Activated B cell treated with CpG ODN at 0.5 μM for 24 hours (primary cell): ENCODE measurements around the gene TUT1. TPM values are rescaled to one million over a fixed set of nuclear protein-coding genes. Genes with fewer than 3 reads are reported as not detected.

Source experiments
- ATAC-seq: fragments of 200-7000 bp; cut with Tn5 transposase; one replicate; pipeline ENCODE4 v1.10.0; 2021; ENCODE audit warnings: low read depth, mild to moderate bottlenecking, moderate library complexity
- CTCF ChIA-PET: fragments of 350-600 bp; sonication (Branson Sonifier 250); formaldehyde crosslinking; loops from one replicate; lab custom pipeline; 2021; ENCODE audit warnings: antibody characterized with exemption; lab: Charles Lee
- POLR2A ChIA-PET: fragments of 350-600 bp; sonication (Branson Sonifier 250); formaldehyde crosslinking; loops from one replicate; lab custom pipeline; 2021; ENCODE audit warnings: antibody characterized with exemption; lab: Charles Lee
- DNase-seq: peaks from one replicate; pipeline ENCODE4 v3.0.0; 2022
- H3K27ac Mint-ChIP-seq: one replicate; pipeline ENCODE4 v1.8.0; 2020; ENCODE audit warnings: mixed read lengths
- H3K27me3 Mint-ChIP-seq: one replicate; pipeline ENCODE4 v1.8.0; 2021; ENCODE audit warnings: mixed read lengths
- H3K36me3 Mint-ChIP-seq: one replicate; pipeline ENCODE4 v1.8.0; 2021; ENCODE audit warnings: low read depth, mixed read lengths
- H3K4me1 Mint-ChIP-seq: one replicate; pipeline ENCODE4 v1.8.0; 2021; ENCODE audit warnings: mixed read lengths
- H3K4me3 Mint-ChIP-seq: one replicate; pipeline ENCODE4 v1.8.0; 2020; ENCODE audit warnings: mild to moderate bottlenecking, mixed read lengths
- H3K9me3 Mint-ChIP-seq: one replicate; pipeline ENCODE4 v1.8.0; 2020; ENCODE audit warnings: mixed read lengths
- CTCF ChIP-seq: fragments of 200-600 bp; IDR thresholded peaks from one replicate; pipeline ENCODE4 v1.8.0; 2022; ENCODE audit warnings: antibody characterized with exemption, mild to moderate bottlenecking
- intact Hi-C: fragments of 100-400 bp; cut with micrococcal nuclease; formaldehyde crosslinking; loops from one replicate; pipeline ENCODE4 v1.15.1; 2024
- total RNA-seq: library from RNA; stranded (reverse); gene quantifications from 2 replicates; pipeline ENCODE4 v1.2.3, GENCODE V29; 2022

TUT1 gene
- total RNA-seq, 1 donor from 2014 or later: 30.9 TPM

- DNase-seq: no peak
- ChIA-PET CTCF (no interaction called here), POLR2A (interaction anchor here (0.7 to 10.1 kb wide), 2 partner anchors 17 to 134 kb away, joined by 4 to 183 read pairs; no protein-coding TSS in a partner anchor)
- Mint-ChIP-seq H3K4me3 (no peak overlapping the region), H3K27ac (no peak overlapping the region), H3K4me1 (peaks cover 29% of the 10 kb centered on the region), H3K9me3 (no peaks in the 10 kb centered on the region), H3K27me3 (no peaks in the 10 kb centered on the region), H3K36me3 (peaks cover 58% of the 10 kb centered on the region)
- intact Hi-C loops: no loop called here
- TF ChIP-seq CTCF: no peak
- no peak for ATAC-seq
These were observed 55.5 kb downstream of the TUT1 start for GRCh38 chr11:62535802-62536201.

GRCh38 chr11:62534779-62535545 is 56.4 kb downstream of the TUT1 start:
- Mint-ChIP-seq H3K9me3 (no peaks in the 10 kb centered on the region), H3K4me3 (no peak overlapping the region), H3K4me1 (peaks cover 21% of the 10 kb centered on the region), H3K27ac (no peak overlapping the region), H3K27me3 (no peaks in the 10 kb centered on the region), H3K36me3 (peaks cover 66% of the 10 kb centered on the region)
- ChIA-PET POLR2A (interaction anchor here (0.7 kb wide), 1 partner anchor 133 kb away, joined by 4 read pairs; no protein-coding TSS in a partner anchor), CTCF (no interaction called here)
- no peak for ATAC-seq
- TF ChIP-seq CTCF: no peak
- intact Hi-C loops: no loop called here
- no peak for DNase-seq

- no peak for TF ChIP-seq CTCF
- ChIA-PET POLR2A (no interaction called here), CTCF (interaction anchor here (1.0 kb wide), 1 partner anchor 11 kb away, joined by 3 read pairs; no protein-coding TSS in a partner anchor)
- no peak for DNase-seq
- no peak for ATAC-seq
- H3K9me3 Mint-ChIP-seq: no peaks in the 10 kb centered on the region
- H3K4me3 Mint-ChIP-seq: no peak overlapping the region
- H3K27me3 Mint-ChIP-seq: no peaks in the 10 kb centered on the region
- H3K36me3 Mint-ChIP-seq: peaks cover 90% of the 10 kb centered on the region
- intact Hi-C loops: no loop called here
- H3K4me1 Mint-ChIP-seq: no peaks in the 10 kb centered on the region
- no peak overlapping the region for H3K27ac Mint-ChIP-seq
These were observed 59.2 kb downstream of the TUT1 start for GRCh38 chr11:62532096-62532495.

Other genes starting within 250 kb of the TUT1 start
- not detected in 2 replicates for gene SCGB1A1, start 172.5 kb downstream of the TUT1 start, total RNA-seq
- gene AHNAK, start 44.7 kb downstream of the TUT1 start, total RNA-seq: 246 and 248 TPM in 2 replicates
- 2,373 and 2,524 TPM in 2 replicates for gene EEF1G, start 17.6 kb downstream of the TUT1 start, total RNA-seq
- 170 and 175 TPM in 2 replicates for gene MTA2, start 10.3 kb upstream of the TUT1 start, total RNA-seq
- 115 and 128 TPM in 2 replicates for gene EML3, start 21.3 kb upstream of the TUT1 start, total RNA-seq
- gene ROM1, start 21.7 kb upstream of the TUT1 start, total RNA-seq: 0.89 and 2.6 TPM in 2 replicates
- 48.8 and 56.6 TPM in 2 replicates for gene B3GAT3, start 30.5 kb upstream of the TUT1 start, total RNA-seq
- 187 and 189 TPM in 2 replicates for gene GANAB, start 55.1 kb upstream of the TUT1 start, total RNA-seq
- gene INTS5, start 61.8 kb upstream of the TUT1 start, total RNA-seq: 24.9 and 27.6 TPM in 2 replicates
- gene C11orf98, start 73.7 kb upstream of the TUT1 start, total RNA-seq: 107 and 120 TPM in 2 replicates
- gene CSKMT, start 73.8 kb upstream of the TUT1 start, total RNA-seq: 50.5 and 52.1 TPM in 2 replicates
- 8.3 and 9.4 TPM in 2 replicates for gene UQCC3, start 80.2 kb upstream of the TUT1 start, total RNA-seq
- gene LBHD1, start 80.7 kb upstream of the TUT1 start, total RNA-seq: 19.1 and 24.9 TPM in 2 replicates
- gene UBXN1, start 87.5 kb upstream of the TUT1 start, total RNA-seq: 204 and 205 TPM in 2 replicates
- gene LRRN4CL, start 98.0 kb upstream of the TUT1 start, total RNA-seq: 0.13 and 0.17 TPM in 2 replicates
- 18.6 and 27.8 TPM in 2 replicates for gene BSCL2, start 115.9 kb upstream of the TUT1 start, total RNA-seq
- gene GNG3, start 116.2 kb upstream of the TUT1 start, total RNA-seq: 1.8 and 2.7 TPM in 2 replicates
- 58.2 and 63.9 TPM in 2 replicates for gene HNRNPUL2, start 135.9 kb upstream of the TUT1 start, total RNA-seq
- gene TTC9C, start 137.0 kb upstream of the TUT1 start, total RNA-seq: 35.5 and 44.0 TPM in 2 replicates
- 17.6 and 19.9 TPM in 2 replicates for gene ZBTB3, start 162.6 kb upstream of the TUT1 start, total RNA-seq
- 109 and 116 TPM in 2 replicates for gene POLR2G, start 170.1 kb upstream of the TUT1 start, total RNA-seq
- gene TAF6L, start 179.9 kb upstream of the TUT1 start, total RNA-seq: 32.9 and 38.6 TPM in 2 replicates
- 34.9 and 47.7 TPM in 2 replicates for gene TMEM179B, start 195.9 kb upstream of the TUT1 start, total RNA-seq
- 13.0 and 15.0 TPM in 2 replicates for gene TMEM223, start 200.5 kb upstream of the TUT1 start, total RNA-seq
- gene NXF1, start 213.9 kb upstream of the TUT1 start, total RNA-seq: 89.1 and 91.6 TPM in 2 replicates
- 58.4 and 71.5 TPM in 2 replicates for gene STX5, start 240.5 kb upstream of the TUT1 start, total RNA-seq
- 0.55 TPM in 1 of 2 replicates, not detected in the other for gene TEX54, start 241.3 kb upstream of the TUT1 start, total RNA-seq
- 95.9 and 124 TPM in 2 replicates for gene WDR74, start 248.1 kb upstream of the TUT1 start, total RNA-seq